Measurements from ENCODE around the gene PBX4.

DNA sequence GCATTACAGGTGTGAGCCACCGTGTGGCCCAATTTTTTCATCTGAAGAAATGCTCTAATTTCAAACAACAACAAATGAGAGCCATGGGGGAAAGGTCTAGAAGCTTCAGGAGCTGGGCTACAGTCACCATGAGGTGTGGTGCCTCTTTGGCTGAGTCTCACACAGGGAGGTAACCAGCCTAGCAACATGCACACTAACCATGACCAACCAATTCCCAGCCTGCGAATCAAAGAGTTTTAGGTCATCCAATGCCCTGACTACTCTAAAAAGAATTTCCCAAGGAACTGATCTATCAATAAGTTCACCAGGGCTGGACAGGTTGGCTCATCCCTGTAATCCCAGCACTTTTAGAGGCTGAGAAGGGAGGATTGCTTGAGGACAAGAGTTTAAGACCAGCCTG is 29.9 kb downstream of the PBX4 start:
- no peak for TF ChIP-seq POLR2A (IDR thresholded peaks at IDR 0.05)
- TF ChIP-seq, protein P1, sequence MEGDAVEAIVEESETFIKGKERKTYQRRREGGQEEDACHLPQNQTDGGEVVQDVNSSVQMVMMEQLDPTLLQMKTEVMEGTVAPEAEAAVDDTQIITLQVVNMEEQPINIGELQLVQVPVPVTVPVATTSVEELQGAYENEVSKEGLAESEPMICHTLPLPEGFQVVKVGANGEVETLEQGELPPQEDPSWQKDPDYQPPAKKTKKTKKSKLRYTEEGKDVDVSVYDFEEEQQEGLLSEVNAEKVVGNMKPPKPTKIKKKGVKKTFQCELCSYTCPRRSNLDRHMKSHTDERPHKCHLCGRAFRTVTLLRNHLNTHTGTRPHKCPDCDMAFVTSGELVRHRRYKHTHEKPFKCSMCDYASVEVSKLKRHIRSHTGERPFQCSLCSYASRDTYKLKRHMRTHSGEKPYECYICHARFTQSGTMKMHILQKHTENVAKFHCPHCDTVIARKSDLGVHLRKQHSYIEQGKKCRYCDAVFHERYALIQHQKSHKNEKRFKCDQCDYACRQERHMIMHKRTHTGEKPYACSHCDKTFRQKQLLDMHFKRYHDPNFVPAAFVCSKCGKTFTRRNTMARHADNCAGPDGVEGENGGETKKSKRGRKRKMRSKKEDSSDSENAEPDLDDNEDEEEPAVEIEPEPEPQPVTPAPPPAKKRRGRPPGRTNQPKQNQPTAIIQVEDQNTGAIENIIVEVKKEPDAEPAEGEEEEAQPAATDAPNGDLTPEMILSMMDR (IDR thresholded peaks at IDR 0.05 in 8 of 11, conservative IDR thresholded peaks at IDR 0.05 in 3 of 11): no peak
